ENCODE data around the gene THBD.
A peak's percentile ranks its signal among the peaks of the same experiment; 100 is the strongest.

THBD gene

GRCh38 chr20:23010096-23010495 lies 39.4 kb downstream of the THBD start:
- no peak for DNase-seq (ENCODE audit: low read depth)

- DNase-seq (ENCODE audit: low read depth) = no peak
Measured at GRCh38 chr20:23009636-23010035, 39.8 kb downstream of the THBD start.

GRCh38 chr20:23008667-23009066 lies 40.8 kb downstream of the THBD start:
- DNase-seq (ENCODE audit: low read depth) = no peak

GRCh38 chr20:23007886-23008655 lies 41.4 kb downstream of the THBD start:
- no peak for DNase-seq (ENCODE audit: low read depth)

- no peak for DNase-seq (ENCODE audit: low read depth)
Measured at GRCh38 chr20:23007462-23007861, 42.0 kb downstream of the THBD start.

GRCh38 chr20:23005776-23006175 lies 43.7 kb downstream of the THBD start:
- peak; percentile 97 for DNase-seq (ENCODE audit: low read depth)

- DNase-seq (ENCODE audit: low read depth) = no peak
Measured at GRCh38 chr20:23003881-23004460, 45.5 kb downstream of the THBD start.

GRCh38 chr20:23003077-23003635 lies 46.3 kb downstream of the THBD start:
- DNase-seq (ENCODE audit: low read depth) = no peak

- peak; percentile 14 for DNase-seq (ENCODE audit: low read depth)
Measured at GRCh38 chr20:23002276-23002675, 47.2 kb downstream of the THBD start.

GRCh38 chr20:23000232-23000947 lies 49.1 kb downstream of the THBD start:
- DNase-seq (ENCODE audit: low read depth) = peak; percentile 23

GRCh38 chr20:22999756-23000155 lies 49.7 kb downstream of the THBD start:
- DNase-seq (ENCODE audit: low read depth) = no peak

- DNase-seq (ENCODE audit: low read depth) = no peak
Measured at GRCh38 chr20:22998476-22998875, 51.0 kb downstream of the THBD start.

GRCh38 chr20:22995923-22996322 lies 53.5 kb downstream of the THBD start:
- no peak for DNase-seq (ENCODE audit: low read depth)
